Neural cell (in vitro differentiated cells): ENCODE measurements around the gene HPSE2. TPM values are rescaled to one million over a fixed set of nuclear protein-coding genes. Genes with fewer than 3 reads are reported as not detected.

Source experiments
- H2AFZ ChIP-seq: fragments of 200-600, 300-800 bp; sonication (generic), shearing (Covaris generic); 2 replicates; pipeline ENCODE4 v1.6.0; 2014; ENCODE audit warnings: low read depth, mild to moderate bottlenecking, antibody characterized with exemption, low read length, moderate library complexity
- H3F3A ChIP-seq: fragments of 200-600 bp; shearing (Covaris generic); 2 replicates; pipeline ENCODE4 v1.6.1; 2016; ENCODE audit warnings: mild to moderate bottlenecking, moderate library complexity, mixed read lengths, antibody characterized with exemption, low read length; ENCODE audit not compliant: insufficient read depth, poor library complexity, severe bottlenecking
- H3K27ac ChIP-seq: fragments of 200-600, 300-800 bp; sonication (generic), shearing (Covaris generic); 2 replicates; pipeline ENCODE4 v1.5.1; 2014; ENCODE audit warnings: mild to moderate bottlenecking, low read length, moderate library complexity
- H3K27me3 ChIP-seq: fragments of 300-800, 200-600 bp; sonication (generic), shearing (Covaris generic); 2 replicates; pipeline ENCODE4 v1.6.0; 2014; ENCODE audit warnings: mild to moderate bottlenecking, low read depth, low read length, moderate library complexity; ENCODE audit not compliant: insufficient read depth
- H3K36me3 ChIP-seq: fragments of 300-800, 200-600 bp; sonication (generic), shearing (Covaris generic); 2 replicates; pipeline ENCODE4 v1.5.1; 2014; ENCODE audit warnings: mild to moderate bottlenecking, antibody characterized with exemption, low read length, moderate library complexity; ENCODE audit not compliant: insufficient read depth
- H3K4me2 ChIP-seq: fragments of 300-800, 200-600 bp; sonication (generic), shearing (Covaris generic); 2 replicates; pipeline ENCODE4 v1.6.0; 2014; ENCODE audit warnings: mild to moderate bottlenecking, low read length
- H3K4me3 ChIP-seq: fragments of 300-800, 200-600 bp; sonication (generic), shearing (Covaris generic); 2 replicates; pipeline ENCODE4 v1.5.1; 2014; ENCODE audit warnings: mild to moderate bottlenecking, low read length, moderate library complexity
- H3K79me2 ChIP-seq: fragments of 200-600 bp; shearing (Covaris generic); replicated peaks from 2 replicates; pipeline ENCODE4 v1.6.0; 2014; ENCODE audit warnings: mild to moderate bottlenecking, low read length, moderate library complexity; ENCODE audit not compliant: insufficient read depth
- H3K9ac ChIP-seq: fragments of 300-800, 200-600 bp; sonication (generic), shearing (Covaris generic); 2 replicates; pipeline ENCODE4 v1.6.1; 2016; ENCODE audit warnings: mild to moderate bottlenecking, low read length, mixed read lengths
- H3K9me2 ChIP-seq: fragments of 200-600 bp; shearing (Covaris generic); 2 replicates; pipeline ENCODE4 v1.6.1; 2016; ENCODE audit warnings: mild to moderate bottlenecking, low read length, mixed read lengths; ENCODE audit not compliant: insufficient read depth
- H3K9me3 ChIP-seq: fragments of 200-600, 300-800 bp; sonication (generic), shearing (Covaris generic); 2 replicates; pipeline ENCODE4 v1.6.1; 2016; ENCODE audit warnings: mild to moderate bottlenecking, mixed run types, low read length, moderate library complexity, mixed read lengths
- H4K20me1 ChIP-seq: fragments of 200-600 bp; shearing (Covaris generic); 2 replicates; pipeline ENCODE4 v1.6.1; 2016; ENCODE audit warnings: mild to moderate bottlenecking, mixed run types; ENCODE audit not compliant: insufficient read depth
- CTCF ChIP-seq: fragments of 450-650 bp; IDR thresholded peaks from 2 replicates; pipeline ENCODE4 v1.5.1; 2014; ENCODE audit warnings: antibody characterized with exemption, mild to moderate bottlenecking, moderate library complexity; ENCODE audit not compliant: poor library complexity, severe bottlenecking
- EP300 ChIP-seq: fragments of 450-650 bp; conservative IDR thresholded peaks from 2 replicates; pipeline ENCODE4 v1.6.1; 2014; ENCODE audit warnings: antibody characterized with exemption, mild to moderate bottlenecking, moderate library complexity; ENCODE audit not compliant: poor library complexity, severe bottlenecking
- EZH2 ChIP-seq: fragments of 200-600, 300-800 bp; shearing (Covaris generic), sonication (generic); IDR thresholded peaks from 2 replicates; pipeline ENCODE4 v1.6.1; 2014; ENCODE audit warnings: antibody characterized with exemption, low read length, borderline replicate concordance, mild to moderate bottlenecking; ENCODE audit not compliant: insufficient read depth, poor library complexity, severe bottlenecking
- MXI1 ChIP-seq: fragments of 450-650 bp; conservative IDR thresholded peaks from 2 replicates; pipeline ENCODE4 v1.6.1; 2014; ENCODE audit warnings: antibody characterized with exemption, mild to moderate bottlenecking; ENCODE audit not compliant: poor library complexity, severe bottlenecking
- POLR2AphosphoS5 ChIP-seq: IDR thresholded peaks from 2 replicates; pipeline ENCODE4 v1.6.1; 2012
- RAD21 ChIP-seq: fragments of 450-650 bp; conservative IDR thresholded peaks from 2 replicates; pipeline ENCODE4 v1.6.1; 2014; ENCODE audit warnings: antibody characterized with exemption, mild to moderate bottlenecking, moderate library complexity
- REST ChIP-seq: IDR thresholded peaks from 2 replicates; pipeline ENCODE4 v1.6.1; 2012; ENCODE audit warnings: borderline replicate concordance
- SMC3 ChIP-seq: fragments of 450-650 bp; conservative IDR thresholded peaks from 2 replicates; pipeline ENCODE4 v1.6.1; 2014; ENCODE audit warnings: antibody characterized with exemption, mild to moderate bottlenecking, moderate library complexity; ENCODE audit not compliant: poor library complexity
- TAF1 ChIP-seq: IDR thresholded peaks from 2 replicates; pipeline ENCODE4 v1.6.1; 2012; ENCODE audit warnings: low read depth
- polyA plus RNA-seq: library from polyadenylated mRNA; depleted of rRNA; stranded (reverse); fragments of >200 nt; gene quantifications from 2 replicates; pipeline ENCODE4 v1.2.3, GENCODE V29; 2014

Gene HPSE2
- polyA plus RNA-seq, 1 donor from 2014 or later: not detected

GRCh38 chr10:98892523-98892922, 343.1 kb downstream of the HPSE2 start:
- Histone ChIP-seq H3K36me3 (no peaks in the 10 kb centered on the region), H2AFZ (no peak overlapping the region), H3F3A (no peaks in the 10 kb centered on the region), H3K79me2 (no peaks in the 10 kb centered on the region), H3K4me3 (no peak overlapping the region), H3K27ac (no peak overlapping the region), H4K20me1 (no peaks in the 10 kb centered on the region), H3K9me3 (no peaks in the 10 kb centered on the region), H3K27me3 (no peaks in the 10 kb centered on the region), H3K9ac (no peak overlapping the region), H3K4me2 (no peak overlapping the region), H3K9me2 (no peaks in the 10 kb centered on the region)
- TF ChIP-seq MXI1 (no peak), TAF1 (no peak), REST (no peak), EP300 (no peak), CTCF (no peak), EZH2 (no peak), SMC3 (no peak), RAD21 (no peak), POLR2AphosphoS5 (no peak)

GRCh38 chr10:98886686-98887085, 349.0 kb downstream of the HPSE2 start:
- Histone ChIP-seq H3F3A (no peaks in the 10 kb centered on the region), H3K9me2 (no peaks in the 10 kb centered on the region), H3K27me3 (no peaks in the 10 kb centered on the region), H3K9me3 (no peaks in the 10 kb centered on the region), H3K27ac (no peak overlapping the region), H3K79me2 (no peaks in the 10 kb centered on the region), H3K4me3 (no peak overlapping the region), H4K20me1 (no peaks in the 10 kb centered on the region), H3K9ac (no peak overlapping the region), H2AFZ (no peak overlapping the region), H3K36me3 (no peaks in the 10 kb centered on the region), H3K4me2 (no peak overlapping the region)
- no peak for TF ChIP-seq REST
- no peak for TF ChIP-seq EZH2
- no peak for TF ChIP-seq CTCF
- no peak for TF ChIP-seq TAF1
- TF ChIP-seq SMC3: no peak
- TF ChIP-seq RAD21: no peak
- no peak for TF ChIP-seq POLR2AphosphoS5
- no peak for TF ChIP-seq EP300
- no peak for TF ChIP-seq MXI1
